ENCODE data around the gene BTG4.

GRCh38 chr11:111512296-111513239, at the start of gene BTG4:
- no peak for TF ChIP-seq CTCF (conservative IDR thresholded peaks at IDR 0.05 in 1 of 2, IDR thresholded peaks at IDR 0.05 in 1 of 2; ENCODE audit: extremely low read depth in 1 of 2, insufficient read depth in 1 of 2, low read depth in 1 of 2, low read length in 2 of 2)
- TF ChIP-seq EZH2 (IDR thresholded peaks at IDR 0.05; ENCODE audit: borderline replicate concordance, low read length) = no peak

Measured in mammary epithelial cell (primary cell).